Measurements from ENCODE around the gene FADS3.

FADS3 gene

DNA sequence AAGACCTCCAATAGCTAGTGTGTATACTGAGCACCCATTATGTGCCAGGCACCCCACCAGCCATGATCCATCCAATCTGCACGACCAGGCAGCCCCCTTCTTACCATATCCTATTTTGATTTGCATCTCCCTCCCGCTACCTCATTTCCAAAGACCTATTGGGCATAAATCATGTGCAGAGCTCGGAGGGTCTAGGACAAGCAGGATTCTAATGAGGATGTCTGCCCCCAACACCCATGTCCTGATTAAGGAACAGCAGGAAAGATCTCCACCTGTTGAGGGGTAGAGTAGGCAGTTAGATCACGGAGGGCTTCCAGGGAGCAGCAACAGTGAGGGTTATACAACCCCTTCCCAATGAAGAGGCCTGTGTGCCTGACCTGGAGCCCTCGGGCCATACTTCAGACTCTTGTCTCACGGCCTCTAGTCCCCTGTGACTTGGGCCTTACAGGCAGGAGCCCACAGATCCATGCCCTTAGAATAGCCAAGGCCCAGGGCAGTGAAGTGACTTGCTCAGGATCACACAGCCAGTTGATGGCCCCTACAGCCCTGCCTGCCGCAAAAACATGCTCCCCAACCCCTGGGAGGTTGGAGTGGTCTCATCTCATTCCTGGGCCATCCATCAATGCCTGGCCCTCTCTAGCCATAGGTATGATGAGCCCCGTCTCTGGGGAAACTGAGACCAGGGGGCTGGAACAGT is 22.5 kb upstream of the FADS3 start:
- no peak for DNase-seq (ENCODE audit: low read depth)

DNA sequence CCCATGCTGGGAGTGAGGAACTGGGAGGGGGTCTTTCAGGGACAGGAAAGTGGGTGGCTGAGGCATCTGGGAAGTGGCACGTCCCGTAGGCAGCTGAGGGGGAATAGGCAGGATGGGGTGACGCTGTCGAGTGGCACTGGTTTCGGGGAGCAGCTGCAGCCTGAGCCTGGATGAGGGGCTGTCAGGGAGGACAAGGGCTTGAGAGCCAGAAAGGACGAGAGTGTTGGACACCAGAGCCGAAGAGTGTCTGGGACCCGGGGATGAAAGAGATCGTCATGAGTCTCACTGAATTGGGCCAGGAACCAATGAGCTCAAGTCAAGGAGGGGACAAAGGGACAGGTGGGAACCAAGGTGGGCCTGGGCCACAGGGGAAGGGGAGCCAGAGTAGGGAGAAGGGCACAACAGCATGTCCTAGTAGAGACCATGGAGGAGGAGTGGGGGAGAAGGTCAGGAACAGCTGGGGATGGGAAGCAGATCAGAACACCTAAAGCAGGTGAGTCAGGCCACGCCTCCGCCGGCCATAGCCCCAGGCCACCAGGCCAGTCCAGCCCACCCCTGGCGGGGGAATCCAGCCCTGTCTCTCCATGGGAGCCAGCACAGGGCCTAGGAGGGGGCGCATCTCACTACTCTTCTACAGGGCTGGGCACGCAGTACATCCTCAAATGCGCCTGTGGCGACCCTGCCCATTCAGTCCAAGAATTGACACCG is 21.8 kb upstream of the FADS3 start:
- no peak for DNase-seq (ENCODE audit: low read depth)

DNA sequence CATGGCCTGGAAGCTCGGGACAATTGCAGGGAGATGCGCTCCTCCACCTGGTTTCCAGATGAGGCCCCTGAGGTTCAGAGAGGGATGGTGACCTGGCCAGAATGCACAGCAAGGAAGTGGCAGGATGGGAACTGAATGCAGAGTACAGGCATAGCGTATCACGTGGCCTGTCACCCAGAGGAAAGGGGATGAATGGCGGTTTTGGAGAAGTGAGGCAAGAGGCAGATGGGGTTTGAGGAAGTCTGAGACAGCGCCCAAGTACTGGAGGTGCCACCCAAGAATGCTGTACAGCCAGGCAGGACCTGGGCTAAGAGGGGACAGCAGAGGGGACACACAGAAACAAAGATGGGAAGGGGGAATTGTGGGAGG is 21.2 kb upstream of the FADS3 start:
- no peak for DNase-seq (ENCODE audit: low read depth)

DNA sequence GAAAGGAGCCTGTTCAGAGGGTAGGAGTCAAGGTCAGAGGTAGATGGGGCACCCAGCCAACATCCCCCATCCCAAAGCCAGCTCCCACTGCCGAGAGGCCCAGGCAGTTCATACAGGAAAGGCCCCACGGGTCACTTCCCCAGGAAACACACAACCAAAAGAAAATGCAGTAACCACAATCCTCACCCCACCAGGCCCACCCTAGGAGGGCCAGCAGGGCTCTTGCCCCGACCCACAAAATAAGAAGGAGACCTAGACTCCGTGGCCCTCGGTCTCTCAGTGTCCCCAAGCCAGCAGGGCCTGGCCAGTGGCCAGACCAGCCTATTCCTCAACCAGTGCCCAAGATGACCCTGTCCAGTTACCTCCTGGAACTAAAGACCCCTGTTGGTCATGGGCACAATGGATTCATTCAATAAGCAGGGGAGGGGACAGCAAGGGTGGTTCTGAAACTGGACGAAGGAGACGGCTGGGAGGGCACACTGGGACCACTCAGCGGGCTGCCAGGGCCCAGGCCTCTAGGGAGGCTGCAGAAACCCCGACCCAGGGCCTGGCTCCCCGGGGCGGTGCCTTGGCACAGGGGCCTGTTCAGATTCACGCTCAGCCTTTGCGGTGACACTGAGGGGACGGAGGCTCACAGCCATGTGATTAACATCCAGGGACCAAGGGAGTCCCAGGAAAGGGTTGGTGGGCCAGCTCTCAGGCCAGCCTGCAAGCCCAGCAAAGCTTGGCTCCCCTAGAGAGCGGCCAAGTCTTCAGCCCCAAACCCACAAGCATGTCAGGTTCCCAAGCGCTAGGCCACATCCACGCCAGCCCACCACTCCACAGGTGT is 20.6 kb upstream of the FADS3 start:
- no peak for DNase-seq (ENCODE audit: low read depth)

DNA sequence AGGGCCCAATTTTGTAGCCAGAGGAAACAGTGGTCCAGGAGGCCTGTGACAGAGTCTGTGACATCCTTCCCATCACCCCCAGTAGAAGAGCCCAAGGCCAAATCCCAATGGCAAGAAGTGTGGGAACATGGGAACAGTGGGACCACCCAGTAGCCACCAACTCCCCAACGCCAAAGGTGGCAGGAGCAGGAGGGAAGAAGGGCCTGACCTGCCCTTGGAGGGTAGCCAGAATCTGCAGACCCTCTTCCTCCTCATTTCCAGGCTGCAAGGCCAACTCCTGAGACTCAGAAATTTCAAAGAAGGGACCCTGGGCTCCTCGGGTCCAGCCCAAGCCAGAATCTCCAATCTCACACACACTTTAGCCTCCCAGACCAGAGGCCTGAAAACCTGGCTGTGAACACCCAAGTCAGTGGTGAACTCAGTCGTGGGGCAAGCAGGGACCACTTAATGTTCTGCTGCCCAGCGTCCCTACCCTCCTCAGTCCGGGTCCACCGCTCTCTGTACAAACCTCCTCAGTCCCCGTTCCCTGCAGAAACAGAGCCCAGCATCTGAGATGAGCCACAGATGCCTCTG is 19.9 kb upstream of the FADS3 start:
- DNase-seq (ENCODE audit: low read depth), result no peak

DNA sequence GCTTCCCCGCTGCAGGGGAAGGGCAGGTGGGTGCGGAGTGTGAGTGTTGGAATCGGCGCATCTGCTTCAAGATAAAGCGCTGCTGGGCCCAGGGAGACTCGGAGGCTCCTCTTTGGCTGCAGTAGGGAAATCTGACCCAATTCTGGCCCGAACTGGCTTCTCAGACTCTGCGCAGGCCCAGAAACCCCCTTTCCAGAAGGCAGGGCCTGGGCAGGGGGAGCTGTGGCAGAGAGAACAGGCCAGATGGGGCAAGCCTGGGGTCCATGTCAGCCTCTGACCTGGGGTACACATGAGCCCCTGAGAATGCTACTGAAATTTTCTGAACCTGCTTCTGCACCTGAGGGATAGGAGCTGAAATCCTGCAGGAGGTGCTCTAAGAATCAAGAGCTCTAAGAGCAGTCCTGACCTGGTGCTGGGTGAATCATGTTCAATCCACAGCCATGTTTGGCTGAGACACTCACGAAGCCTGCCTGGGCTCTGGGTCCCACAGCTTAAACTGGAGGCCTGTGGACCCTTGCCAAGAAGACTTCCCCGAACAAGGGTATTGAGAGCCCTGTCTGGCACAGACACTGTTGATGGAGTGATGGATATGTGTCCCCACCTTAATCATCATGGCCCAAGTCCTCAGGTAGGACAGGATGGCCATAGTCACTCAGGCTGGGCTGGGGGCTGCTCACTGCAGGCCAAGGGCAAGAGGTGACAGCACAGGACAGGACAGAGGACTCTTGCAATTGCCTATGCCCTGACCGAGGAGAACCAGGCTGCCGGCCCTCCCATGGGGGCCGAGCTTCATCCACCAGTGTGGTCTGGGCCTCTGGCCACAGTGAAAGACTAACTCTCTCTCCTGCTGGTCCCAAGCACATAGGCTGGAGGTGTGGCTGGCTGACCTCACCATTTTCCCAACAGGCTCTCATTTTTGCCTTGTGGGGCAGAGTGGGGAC is 19.1 kb upstream of the FADS3 start:
- no peak for DNase-seq (ENCODE audit: low read depth)

DNA sequence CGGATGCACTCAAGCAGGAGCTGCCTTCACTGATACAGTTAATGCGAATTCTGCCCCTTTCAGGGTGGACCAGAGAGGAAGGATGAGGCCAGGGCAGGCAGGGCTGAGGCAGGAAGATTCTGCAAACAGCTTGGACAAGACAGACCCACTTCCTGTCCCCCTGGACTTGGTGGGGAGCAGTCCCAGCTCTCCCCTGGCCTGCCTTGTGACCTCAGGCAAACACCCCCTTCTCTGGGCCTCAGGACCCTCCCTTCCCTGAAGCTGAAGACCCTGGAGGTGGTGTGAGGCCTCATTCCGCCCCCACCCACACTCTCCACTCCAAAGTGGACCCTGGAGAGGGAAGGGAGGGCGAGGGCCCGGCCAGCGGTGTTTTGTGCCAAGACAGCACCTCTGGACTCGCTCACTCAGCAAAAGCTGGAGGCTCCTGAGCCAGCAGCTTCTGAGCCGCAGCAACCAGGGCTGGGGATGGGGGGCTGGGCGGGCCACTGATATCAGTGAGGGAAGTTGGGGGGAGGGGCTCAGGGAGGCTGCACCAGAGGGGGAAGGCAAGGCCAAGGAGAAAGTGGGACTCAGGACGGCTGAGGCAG is 17.5 kb upstream of the FADS3 start:
- DNase-seq (ENCODE audit: low read depth), result no peak

DNA sequence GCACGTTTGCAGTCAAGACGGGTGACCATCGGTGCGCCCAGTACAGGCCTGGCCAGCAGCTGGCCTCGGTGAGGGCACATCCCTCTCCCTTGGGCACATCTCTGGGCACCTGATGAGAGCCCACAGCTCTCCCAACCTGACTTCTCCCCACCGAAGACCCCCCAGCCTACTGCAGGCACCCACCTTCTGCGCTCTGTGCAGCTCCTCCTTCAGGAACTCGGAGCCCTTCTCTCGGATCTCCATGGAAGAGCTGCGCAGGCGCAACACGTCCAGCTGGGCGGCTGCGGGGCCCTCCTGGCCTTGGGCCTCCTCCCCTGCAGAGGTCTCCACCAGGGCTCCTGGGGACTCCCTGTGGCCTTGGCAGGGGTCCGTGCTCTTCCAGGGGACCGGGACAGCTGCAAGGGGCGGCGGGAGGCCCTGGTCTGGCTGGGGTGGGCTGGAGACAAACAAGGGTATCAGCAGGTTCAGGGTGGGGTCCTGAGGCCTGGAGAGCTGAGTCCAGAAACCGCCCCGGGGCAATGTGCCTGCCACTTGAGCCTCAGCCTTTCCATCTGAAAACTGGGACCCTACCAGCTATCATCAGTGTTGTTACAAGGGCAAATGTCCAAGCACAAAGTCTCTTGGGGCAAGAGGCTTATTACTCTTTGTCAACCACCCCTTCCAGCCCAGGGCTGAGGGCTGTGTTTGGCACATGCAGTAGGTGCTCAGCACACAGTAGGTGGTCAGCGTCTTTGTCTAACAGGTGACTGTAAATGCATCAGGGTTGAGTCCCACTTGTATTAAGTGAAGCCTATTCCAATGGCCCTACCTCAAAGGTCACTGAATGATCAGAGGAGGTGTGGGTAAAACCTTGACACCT is 16.8 kb upstream of the FADS3 start:
- no peak for DNase-seq (ENCODE audit: low read depth)

DNA sequence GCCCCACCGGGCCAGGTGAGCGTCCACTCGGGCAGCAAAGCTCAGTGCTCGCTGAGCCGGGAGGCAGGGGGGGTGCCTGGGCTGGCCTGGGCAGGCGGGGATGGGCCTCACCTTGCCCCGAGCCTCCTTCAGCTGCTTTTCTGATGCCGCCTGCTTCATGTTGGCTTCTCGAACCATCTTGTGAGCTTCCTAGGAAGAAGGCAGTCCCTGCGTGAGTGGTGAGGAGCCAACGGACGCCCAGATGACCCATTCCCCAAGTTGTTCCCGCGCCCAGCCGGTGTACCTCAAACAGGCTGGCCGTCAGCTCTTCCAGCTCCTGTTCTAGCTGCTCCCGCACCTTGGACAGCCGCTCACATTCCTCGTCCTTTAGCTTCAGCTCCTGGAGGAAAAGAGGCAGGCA is 15.9 kb upstream of the FADS3 start:
- DNase-seq (ENCODE audit: low read depth), result no peak

DNA sequence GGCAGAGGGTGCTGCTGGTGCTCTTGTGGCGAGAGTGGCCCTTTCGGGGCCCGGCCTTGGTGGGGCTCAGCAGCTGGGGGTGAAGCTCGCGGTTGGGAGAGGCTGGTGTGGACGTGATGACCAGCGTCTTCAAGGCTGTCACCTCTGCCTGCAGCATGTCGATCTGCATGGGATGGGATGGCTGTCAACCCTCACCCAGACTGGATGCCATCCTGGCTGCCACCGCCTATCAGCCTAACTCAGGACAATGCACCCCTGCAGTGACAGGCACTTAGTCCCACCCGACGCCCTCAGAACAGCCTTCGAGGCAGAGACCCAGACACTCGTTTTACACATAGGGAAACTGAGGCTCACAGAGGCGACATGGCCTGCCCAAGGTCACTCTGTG is 15.2 kb upstream of the FADS3 start:
- no peak for DNase-seq (ENCODE audit: low read depth)

DNA sequence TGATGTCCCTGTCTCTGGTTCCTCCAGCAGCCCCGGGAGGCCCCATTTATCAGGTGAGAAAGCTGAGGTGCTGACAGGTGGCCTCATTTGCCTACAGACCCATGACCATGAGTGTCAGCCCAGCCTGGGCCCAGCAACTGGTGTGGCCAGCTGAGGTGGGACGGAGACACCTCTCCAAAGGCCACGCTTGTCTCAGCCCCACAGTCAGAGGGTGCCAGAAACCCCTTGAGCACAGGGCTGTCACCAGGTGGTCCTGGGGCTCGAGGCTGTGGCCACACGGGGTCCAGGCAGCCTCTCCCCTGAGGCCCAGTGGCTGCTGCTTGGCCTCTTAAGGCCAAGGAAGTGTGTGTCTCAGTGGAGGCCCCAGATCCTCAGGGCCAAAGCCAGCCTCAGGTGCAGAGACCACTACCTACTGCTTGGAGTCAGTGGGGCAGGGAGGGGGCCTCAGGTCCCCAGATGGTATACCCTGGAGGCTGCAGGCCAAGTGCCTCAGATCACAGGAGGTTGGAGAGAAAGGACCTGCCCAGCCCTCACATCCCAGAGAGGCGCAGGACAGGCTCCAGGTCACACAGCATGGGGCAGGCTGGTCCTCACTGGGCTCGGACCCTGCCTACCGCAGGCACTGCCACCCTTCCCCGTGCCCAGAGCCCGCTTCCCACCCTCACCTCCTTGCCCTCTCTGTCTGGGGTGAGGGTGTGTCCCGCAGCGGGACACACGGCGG is 14.6 kb upstream of the FADS3 start:
- no peak for DNase-seq (ENCODE audit: low read depth)

DNA sequence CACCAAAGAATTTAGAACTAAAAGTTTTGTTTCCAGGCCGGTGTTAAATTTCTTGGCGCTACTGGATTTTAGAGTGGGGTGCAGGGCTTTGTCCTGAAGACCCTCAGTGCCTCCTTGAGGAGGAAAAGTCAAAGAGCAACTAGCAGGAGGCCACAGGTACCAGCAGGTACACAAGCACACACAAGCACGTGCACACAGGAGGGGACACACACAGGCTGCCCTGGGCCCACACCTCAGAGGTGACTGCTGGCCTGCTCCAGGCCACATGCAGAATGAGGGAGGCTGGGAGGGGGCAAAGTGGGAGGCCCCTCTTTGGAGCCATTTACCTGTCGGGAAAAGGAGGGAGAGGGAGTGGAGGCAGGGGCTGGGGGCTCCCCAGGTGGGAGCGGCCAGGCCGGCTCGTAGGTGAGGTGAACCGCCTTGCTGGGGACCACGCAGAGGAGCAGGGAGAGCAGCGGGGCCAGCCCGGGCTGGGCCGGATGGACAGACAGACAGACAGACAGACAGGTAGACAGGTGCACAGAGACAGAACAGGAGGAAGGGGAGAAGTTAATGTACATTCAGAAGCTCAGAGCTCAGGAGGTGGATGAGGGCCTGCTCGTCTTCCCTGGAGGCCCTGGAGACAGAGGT is 13.8 kb upstream of the FADS3 start:
- no peak for DNase-seq (ENCODE audit: low read depth)

DNA sequence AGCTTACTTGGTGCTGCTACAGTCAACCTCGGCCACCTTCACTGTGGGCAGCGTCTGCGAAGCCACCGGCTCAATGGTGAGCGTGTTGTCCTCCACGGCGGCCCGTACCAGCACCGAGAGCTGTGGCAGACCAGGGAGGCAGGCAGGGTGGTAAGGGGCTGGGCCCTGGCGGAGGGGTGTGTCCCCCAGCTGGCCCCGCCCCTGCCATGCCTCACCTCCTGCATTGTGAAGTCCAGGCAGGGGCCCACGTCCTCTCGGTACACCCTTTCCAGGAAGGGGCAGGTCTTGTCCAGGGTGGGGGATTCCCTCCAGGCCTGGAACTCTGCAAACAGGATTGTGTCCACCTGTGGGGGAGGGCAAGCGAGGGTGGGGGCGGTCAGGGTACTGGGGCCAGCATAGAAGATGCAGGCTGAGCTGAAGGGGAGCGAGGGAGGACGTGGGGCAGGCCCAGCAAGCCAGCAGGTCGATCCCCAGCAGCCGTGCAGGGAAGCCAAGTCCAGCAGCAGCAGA is 13.2 kb upstream of the FADS3 start:
- no peak for DNase-seq (ENCODE audit: low read depth)

DNA sequence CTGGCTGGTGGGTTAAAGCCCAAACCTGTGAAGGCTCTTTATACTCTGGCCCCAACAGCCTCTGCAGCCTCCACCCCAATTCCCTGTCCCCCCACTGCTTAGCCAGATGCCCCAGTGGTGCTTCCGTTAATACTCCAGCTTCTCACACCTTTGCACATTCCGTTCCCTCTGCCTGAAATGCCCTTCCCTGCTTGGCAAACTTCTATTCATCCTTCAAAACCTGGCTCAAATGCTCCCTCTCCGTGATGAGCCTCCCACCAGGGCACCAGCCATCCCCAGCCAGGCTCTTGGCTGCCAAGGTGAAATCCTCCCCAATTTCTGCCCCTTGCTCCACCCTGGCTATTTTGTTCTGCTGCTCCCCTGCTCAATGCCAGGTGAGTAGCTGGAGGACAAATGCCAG is 12.5 kb upstream of the FADS3 start:
- DNase-seq (ENCODE audit: low read depth), result no peak

DNA sequence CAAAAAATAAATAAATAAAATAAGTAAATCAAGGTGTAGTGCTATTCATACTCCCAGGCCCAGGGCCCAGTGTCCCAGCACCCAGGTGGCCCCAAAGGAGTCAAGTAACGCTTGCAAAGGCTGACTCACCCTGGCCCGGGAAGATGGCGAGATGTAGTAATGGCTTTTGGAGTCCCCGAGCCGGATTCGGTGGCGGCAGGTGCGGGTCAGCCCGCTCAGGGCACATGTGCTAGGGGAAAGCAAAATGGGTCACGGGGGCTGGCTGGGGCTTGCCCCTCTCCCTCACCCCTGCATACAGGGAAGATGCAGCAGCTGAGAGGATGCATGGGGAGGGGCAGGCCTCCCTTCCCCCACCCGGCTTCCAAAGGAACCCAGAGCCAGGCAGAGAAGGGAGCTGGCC is 11.0 kb upstream of the FADS3 start:
- no peak for DNase-seq (ENCODE audit: low read depth)

DNA sequence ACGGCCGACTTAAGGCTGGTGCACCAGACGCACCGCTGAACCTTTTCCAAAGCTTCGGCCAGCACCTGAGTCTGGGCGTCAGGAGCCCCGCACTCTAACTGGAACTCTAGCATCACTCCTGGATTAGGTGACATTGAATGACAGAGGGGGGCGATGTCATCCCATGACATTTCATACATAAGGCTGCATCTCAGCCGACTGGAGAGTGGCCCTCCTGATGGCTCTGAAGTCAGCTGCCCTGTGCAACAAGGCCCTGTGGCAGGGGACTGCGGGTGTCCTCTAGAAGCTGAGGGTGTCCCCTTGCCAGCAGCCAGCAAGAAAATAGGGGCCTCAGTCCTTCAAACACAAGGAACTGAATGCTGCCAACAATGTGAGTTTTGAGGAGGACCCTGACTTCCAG is 10.1 kb upstream of the FADS3 start:
- DNase-seq (ENCODE audit: low read depth), result no peak

DNA sequence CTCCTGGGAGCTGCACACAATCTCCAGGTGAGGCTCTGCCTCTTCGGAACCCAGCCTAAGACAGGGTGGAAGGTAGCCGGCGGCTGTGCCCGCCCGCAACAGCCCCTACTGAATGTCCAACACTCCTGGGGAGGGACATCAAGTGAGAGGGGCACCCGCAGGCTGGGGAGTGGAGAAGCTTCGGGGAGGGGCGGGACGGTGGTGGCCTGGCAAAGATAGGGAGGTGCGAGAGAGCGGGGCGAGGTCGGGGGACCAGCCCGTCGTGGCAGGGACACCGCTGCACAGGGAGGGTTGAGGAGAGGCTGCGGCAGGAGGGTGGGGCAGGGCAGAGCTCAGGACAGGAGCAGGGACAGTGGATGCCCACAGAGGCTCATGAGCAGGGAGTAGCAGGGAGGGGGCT is 8.9 kb upstream of the FADS3 start:
- DNase-seq (ENCODE audit: low read depth), result no peak

DNA sequence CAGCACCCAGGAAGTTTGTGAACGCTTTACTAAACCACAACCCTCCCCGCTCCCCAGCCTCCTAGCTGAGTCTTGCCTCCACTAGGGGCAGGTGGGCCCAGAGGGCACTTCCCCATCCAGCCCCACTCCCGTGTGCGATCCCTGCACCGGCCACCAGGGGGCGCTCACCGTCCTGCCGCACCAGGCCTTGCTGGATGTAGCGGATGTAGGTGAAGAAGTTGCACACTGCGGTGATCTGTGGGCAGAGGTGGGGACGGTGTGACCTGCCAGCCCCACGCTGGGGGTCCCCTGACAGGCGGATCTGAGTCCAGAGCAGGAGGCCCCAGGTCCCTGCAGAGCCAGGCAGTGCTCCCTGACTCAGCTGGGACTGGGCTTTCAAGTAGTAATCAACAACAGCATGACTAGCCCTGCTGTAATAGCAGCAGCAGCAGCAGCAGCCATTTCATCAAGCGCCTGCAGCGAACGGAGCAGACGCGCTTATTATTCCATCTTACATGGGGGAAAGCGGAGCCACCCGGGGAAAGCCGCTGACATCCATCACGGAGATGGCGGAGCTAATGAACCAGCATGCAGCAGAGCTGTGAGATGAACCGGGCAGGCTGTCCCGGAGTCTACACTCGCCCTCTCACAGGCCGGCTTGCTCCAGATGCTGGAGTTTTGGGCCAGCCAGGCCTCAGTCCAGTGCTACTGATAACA is 7.9 kb upstream of the FADS3 start:
- DNase-seq (ENCODE audit: low read depth), result peak; percentile 96

DNA sequence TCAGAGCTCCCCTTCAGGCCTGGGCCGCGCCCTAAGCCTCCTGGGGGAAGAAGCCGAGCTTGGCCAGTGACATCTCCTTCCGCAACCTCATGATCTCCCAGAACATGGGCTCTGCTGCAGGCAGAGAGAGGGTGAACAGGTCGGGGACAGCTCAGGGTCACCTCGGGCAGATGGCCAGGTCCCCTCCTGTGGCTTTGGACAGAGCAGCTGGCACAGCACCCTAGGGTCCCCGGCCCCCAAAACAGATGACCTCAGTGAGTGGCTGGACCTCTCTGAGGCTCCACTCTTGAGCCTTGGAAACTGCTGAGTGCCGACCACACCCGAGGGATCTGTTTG is 6.9 kb upstream of the FADS3 start:
- DNase-seq (ENCODE audit: low read depth), result no peak

All from activated T-cell treated with anti-CD3 and anti-CD28 coated beads for 1 hour (primary cell).